ENCODE measurements around the gene IL1RAPL2.

GRCh38 chrX:104749951-104750610 is 184.1 kb downstream of the IL1RAPL2 start:
- TF ChIP-seq CTCF (IDR thresholded peaks at IDR 0.05): no peak
- TF ChIP-seq POLR2A (IDR thresholded peaks at IDR 0.05): no peak
